GM21381 (cell line): ENCODE data around the gene F7.

Source experiments
- ATAC-seq: cut with Tn5 transposase; IDR thresholded peaks from one replicate; pipeline ENCODE4 v1.9.1; 2021; ENCODE audit warnings: mild to moderate bottlenecking, moderate library complexity; ENCODE audit not compliant: unreplicated experiment

F7 gene

DNA sequence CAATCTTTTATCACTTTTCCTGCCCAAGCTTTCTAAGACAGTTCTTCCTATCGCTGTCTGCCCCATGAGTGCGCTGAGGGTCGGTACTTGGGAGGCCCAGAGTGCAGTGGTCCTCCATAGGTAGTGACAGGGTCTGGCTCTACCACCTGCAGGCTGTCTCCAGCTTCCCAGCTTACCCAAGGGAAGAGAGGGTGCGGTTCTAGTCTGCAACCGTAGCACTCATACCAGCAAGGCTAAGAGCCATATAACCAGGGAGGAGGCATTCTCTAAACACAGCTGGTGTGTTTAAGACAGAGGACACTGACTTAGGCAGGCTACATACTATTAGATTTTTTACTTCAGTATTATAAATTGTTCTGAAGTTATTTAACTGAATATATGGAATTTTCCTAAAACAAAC, 61.1 kb downstream of the F7 start:
- ATAC-seq, result no peak

DNA sequence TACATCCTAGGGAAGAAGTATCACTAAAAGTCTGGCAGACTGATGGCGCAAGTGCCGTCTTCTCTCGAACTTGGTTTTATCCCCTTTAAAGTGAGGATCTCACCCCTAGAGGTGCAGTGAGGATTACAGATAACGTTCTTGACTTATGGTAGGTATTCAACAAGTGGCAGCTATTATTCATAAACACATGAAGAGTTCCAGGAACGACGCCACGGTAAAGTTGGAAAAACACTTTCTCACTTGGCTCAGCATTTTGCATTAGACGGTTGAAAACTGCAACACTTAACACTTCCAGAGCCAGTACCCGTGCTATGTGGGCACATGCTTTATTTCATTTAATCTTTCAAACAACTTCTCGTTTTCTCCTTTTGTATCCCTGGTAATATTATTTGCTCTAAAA, 61.6 kb downstream of the F7 start:
- no peak for ATAC-seq

- no peak for ATAC-seq
Measured at GRCh38 chr13:113167575-113167974, 62.0 kb downstream of the F7 start.

GRCh38 chr13:113168211-113168610, 62.6 kb downstream of the F7 start:
- ATAC-seq, result no peak

DNA sequence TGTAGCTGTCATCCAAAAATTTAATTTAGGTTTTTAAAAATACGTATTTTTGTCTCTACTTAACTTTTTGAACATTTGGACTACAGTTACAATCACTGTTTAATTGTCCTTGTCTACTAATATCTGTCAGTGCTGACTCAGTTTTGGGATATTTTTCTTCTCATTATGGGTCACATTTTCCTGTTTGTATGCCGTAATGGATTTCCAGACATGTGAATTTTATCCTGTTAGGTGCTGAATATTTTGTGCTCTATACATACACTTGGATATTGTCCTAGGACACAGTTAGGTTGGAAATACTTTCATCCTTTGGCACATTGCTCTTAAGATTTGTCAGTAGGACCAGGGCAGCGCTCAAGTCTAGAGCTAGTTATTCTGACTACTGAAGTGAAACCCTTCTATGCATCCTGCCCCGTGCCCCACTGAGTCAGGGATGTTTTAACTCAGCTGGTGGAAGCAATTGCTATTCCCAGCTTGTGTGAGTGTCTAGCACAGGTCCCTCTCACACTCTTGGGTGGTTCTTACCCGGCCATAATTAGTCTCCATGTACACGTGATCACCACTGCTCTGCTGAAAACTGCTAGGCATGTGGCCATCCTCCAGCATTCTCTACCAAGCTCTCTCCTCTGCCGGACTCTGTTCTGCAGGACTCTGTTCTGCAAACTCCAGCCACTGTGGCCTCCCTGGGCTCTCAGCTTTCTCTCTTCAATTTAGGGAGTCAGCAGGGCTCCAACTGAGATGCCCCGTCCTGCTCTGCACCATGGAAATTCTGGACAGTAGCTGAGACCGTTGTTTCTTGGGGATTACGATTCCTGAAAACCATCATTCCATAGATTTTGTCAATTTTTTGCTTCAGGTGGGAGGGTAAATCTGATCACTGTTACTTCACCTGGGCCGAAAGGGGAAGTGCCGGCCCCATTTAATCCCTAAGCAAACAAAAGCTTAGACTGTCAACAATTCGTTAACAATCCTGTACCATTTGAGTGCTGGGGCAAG, 64.0 kb downstream of the F7 start:
- ATAC-seq, result no peak
